K562 (cell line): ENCODE measurements around the gene NCAM2. TPM values are rescaled to one million over a fixed set of nuclear protein-coding genes. Genes with fewer than 3 reads are reported as not detected.

Source experiments
- ATAC-seq: fragments of 200-7000 bp; cut with Tn5 transposase; 3 replicates; pipeline ENCODE4 v1.9.1; 2020; ENCODE audit warnings: moderate library complexity
- BruUV-seq: library from RNA; stranded (reverse); fragments of 400-500 nt; replicated peaks from 2 replicates; lab custom pipeline; 2021; lab: Mats Ljungman, UMichigan
- CTCF ChIA-PET: fragments of 300-600 bp; formaldehyde crosslinking; extraction: SDS; loops from one replicate; lab custom pipeline; 2021; ENCODE audit warnings: low intra/inter-chr PET ratio; lab: Yijun Ruan, JAX
- POLR2A ChIA-PET: fragments of 300-600, 350-650 bp; sonication (Branson Sonifier 250); formaldehyde crosslinking; extraction: SDS; loops from one replicate; lab custom pipeline; 2021; ENCODE audit warnings: antibody characterized with exemption, inconsistent platforms; lab: Yijun Ruan, JAX
- DNase-seq, 4 experiments: peaks; one replicate each; pipeline versions ENCODE4 v3.0.0 to v3.0.0-alpha.2; 2011 to 2018; ENCODE audit warnings: low spot score in 3 of 4, mixed read lengths in 3 of 4; ENCODE audit errors: extremely low read depth in 1 of 4
- FAIRE-seq: peaks from 2 replicates; lab custom pipeline; 2011; peaks lifted over from hg19 to GRCh38; lab: Jason Lieb, UNC
- H2AFZ ChIP-seq: 2 replicates; pipeline ENCODE4 v1.6.0; 2011; ENCODE audit warnings: low read depth, low read length, control low read depth, inconsistent platforms
- H3K27ac ChIP-seq: fragments of 200-600 bp; 3 replicates; pipeline ENCODE4 v1.8.0; 2011; ENCODE audit warnings: low read depth, mild to moderate bottlenecking, control low read depth, inconsistent platforms, low read length, moderate library complexity, mixed read lengths; ENCODE audit errors: extremely low read depth
- H3K27me3 ChIP-seq, 2 experiments: fragments of 300-600 bp in 1 of 2; 2 replicates in 1 of 2; 3 replicates in 1 of 2; pipeline versions ENCODE4 v1.6.0 to v1.8.0; 2011; ENCODE audit warnings: inconsistent platforms in 2 of 2, low read length in 2 of 2, mild to moderate bottlenecking in 1 of 2, mixed read lengths in 1 of 2, moderate library complexity in 1 of 2; ENCODE audit not compliant: control insufficient read depth in 2 of 2, insufficient read depth in 2 of 2
- H3K36me3 ChIP-seq: fragments of 300-600 bp; 3 replicates; pipeline ENCODE4 v1.8.0; 2011; ENCODE audit warnings: mild to moderate bottlenecking, low read length, inconsistent platforms; ENCODE audit not compliant: control insufficient read depth, insufficient read depth
- H3K4me1 ChIP-seq, 2 experiments: fragments of 200-600 bp in 1 of 2; replicated peaks in 1 of 2; 2 replicates in 1 of 2; 3 replicates in 1 of 2; pipeline versions ENCODE4 v1.5.1 to v1.8.0; 2011; ENCODE audit warnings: inconsistent platforms in 2 of 2, low read length in 2 of 2, mild to moderate bottlenecking in 1 of 2, mixed read lengths in 1 of 2, moderate library complexity in 1 of 2; ENCODE audit not compliant: control insufficient read depth in 2 of 2, insufficient read depth in 2 of 2
- H3K4me2 ChIP-seq: 2 replicates; pipeline ENCODE4 v1.6.1; 2011; ENCODE audit warnings: low read length, control low read depth, inconsistent platforms, mixed read lengths; ENCODE audit not compliant: insufficient read depth
- H3K4me3 ChIP-seq: fragments of 200-600 bp; sonication (generic), shearing (Covaris generic); 2 replicates; pipeline ENCODE4 v1.5.1; 2016; ENCODE audit warnings: control low read depth, inconsistent platforms
- H3K79me2 ChIP-seq: fragments of 200-600 bp; 3 replicates; pipeline ENCODE4 v1.8.0; 2011; ENCODE audit warnings: low read length, inconsistent platforms; ENCODE audit not compliant: control insufficient read depth, insufficient read depth
- H3K9ac ChIP-seq, 2 experiments: 2 replicates each; pipeline versions ENCODE4 v1.6.0 to v1.6.1; 2011; ENCODE audit warnings: low read depth in 2 of 2, low read length in 2 of 2, control low read depth in 1 of 2, inconsistent platforms in 1 of 2, mild to moderate bottlenecking in 1 of 2, mixed read lengths in 1 of 2; ENCODE audit not compliant: insufficient read depth in 1 of 2
- H3K9me1 ChIP-seq: one replicate; pipeline ENCODE4 v1.6.0; 2011; ENCODE audit warnings: inconsistent platforms, mild to moderate bottlenecking, low read length, moderate library complexity; ENCODE audit not compliant: control insufficient read depth, insufficient read depth
- H3K9me3 ChIP-seq: replicated peaks from 2 replicates; pipeline ENCODE4 v1.5.1; 2011; ENCODE audit warnings: low read depth, low read length, inconsistent platforms; ENCODE audit not compliant: control insufficient read depth, insufficient read depth
- H4K20me1 ChIP-seq: replicated peaks from 2 replicates; pipeline ENCODE4 v1.6.1; 2011; ENCODE audit warnings: low read length, inconsistent platforms, mixed read lengths; ENCODE audit not compliant: control insufficient read depth, insufficient read depth
- ARID1B ChIP-seq: fragments of 450-650 bp; IDR thresholded peaks from 2 replicates; pipeline ENCODE4 v1.6.1; 2016; ENCODE audit warnings: antibody characterized with exemption, mild to moderate bottlenecking, inconsistent platforms
- CEBPZ ChIP-seq: fragments of 150-350 bp; IDR thresholded peaks from 2 replicates; pipeline ENCODE4 v1.6.1; 2014; ENCODE audit warnings: low read depth, mild to moderate bottlenecking, low read length, borderline replicate concordance
- ELF2 ChIP-seq: fragments of 250-450 bp; sonication (Bioruptor Pico); IDR thresholded peaks from 2 replicates; pipeline ENCODE4 v1.5.0; 2021; ENCODE audit warnings: mild to moderate bottlenecking
- KLF13 ChIP-seq: fragments of 450-650 bp; IDR thresholded peaks from 2 replicates; pipeline ENCODE4 v1.6.1; 2016; ENCODE audit warnings: missing genetic modification characterization, low read depth, mild to moderate bottlenecking, missing compliant biosample characterization, moderate library complexity, borderline replicate concordance
- NR2F6 ChIP-seq: fragments of 450-650 bp; formaldehyde crosslinking; IDR thresholded peaks from 2 replicates; pipeline ENCODE4 v1.4.0; 2020; ENCODE audit warnings: mild to moderate bottlenecking
- TCF7L2 ChIP-seq: fragments of 150-350 bp; IDR thresholded peaks from 2 replicates; pipeline ENCODE4 v1.6.1; 2016; ENCODE audit warnings: low read depth, mild to moderate bottlenecking, low read length, moderate library complexity
- UBTF ChIP-seq, 2 experiments: IDR thresholded peaks; 2 replicates each; pipeline ENCODE4 v1.6.1; 2012; ENCODE audit warnings: improper control_type of control experiment in 2 of 2, low read depth in 2 of 2, low read length in 2 of 2, borderline replicate concordance in 1 of 2
- WGBS: fragments of 100-300 bp; shearing (Covaris generic); methylation state at CpG from one replicate; pipeline ENCODE4 v1.1.6; 2016; ENCODE audit warnings: low coverage, mixed read lengths; ENCODE audit not compliant: insufficient coverage; ENCODE audit errors: missing lambda C conversion rate; 5-methylcytosine and 5-hydroxymethylcytosine counted together
- in situ Hi-C: fragments of 300-500 bp; cut with MboI; formaldehyde crosslinking; loops from 4 replicates; pipeline ENCODE4 v1.15.0; 2018; ENCODE audit warnings: inconsistent platforms, mixed read lengths
- intact Hi-C: fragments of 100-400 bp; cut with micrococcal nuclease; formaldehyde crosslinking; loops from 2 replicates; pipeline ENCODE4 v1.14.2; 2022
- polyA plus RNA-seq, 8 experiments: library from polyadenylated mRNA; depleted of rRNA in 4 of 8; stranded (reverse) in 5 of 8; unstranded in 3 of 8; fragments of >200 nt; fragmentation: Nextera tagmentation in 2 of 8; fragmentation: Illumina TruSeq in 1 of 8; extraction: Ambion mirVana in 2 of 8; extraction: Trizol in 1 of 8; gene quantifications; 2 replicates each; pipeline versions ENCODE4 v1.2.1 to v1.2.3, GENCODE V29; 2011 to 2014; ENCODE audit warnings: inconsistent platforms in 1 of 8, missing spikeins in 1 of 8
- total RNA-seq, 7 experiments: library from RNA; depleted of rRNA in 6 of 7; stranded (reverse); fragments of >200 nt in 6 of 7; fragmentation: Illumina TruSeq in 2 of 7; extraction: Trizol in 2 of 7; gene quantifications; 2 replicates each; pipeline versions ENCODE4 v1.2.1 to v1.2.3, GENCODE V29; 2011 to 2021; ENCODE audit warnings: low replicate concordance in 1 of 7

NCAM2 gene
- total and polyA plus RNA-seq, 9 of the 15 experiments (the other 6 are each of a cell fraction or from before 2014, with no cell fraction given): 14.0 to 58.2 (median 27.8) TPM

GRCh38 chr21:21383126-21383525 lies 384.9 kb downstream of the NCAM2 start:
- BruUV-seq: no TSS peak
- no peak for TF ChIP-seq ELF2 (CRISPR knock-in tag)
- TF ChIP-seq NR2F6 (CRISPR knock-in tag): no peak
- no peak for TF ChIP-seq TCF7L2
- TF ChIP-seq ARID1B: no peak
- TF ChIP-seq, all 486 proteins: peak for 0
- ChIA-PET POLR2A (interaction anchor here (0.5 kb wide), 1 partner anchor 54 kb away, joined by 3 read pairs; no protein-coding TSS in a partner anchor), CTCF (no interaction called here)
- H2AFZ ChIP-seq: no peak overlapping the region
- H3K27ac ChIP-seq: no peak overlapping the region
- 91% methylated on average over 3 of the region's 3 CpGs for WGBS
- ATAC-seq (no peak), FAIRE-seq (no peak), DNase-seq (no peak)
- in situ Hi-C loops (no loop called here), intact Hi-C loops (no loop called here)
- no peak overlapping the region for H3K4me2 ChIP-seq
- no peaks in the 10 kb centered on the region for H4K20me1 ChIP-seq
- no peaks in the 10 kb centered on the region for H3K79me2 ChIP-seq
- peaks cover 14% of the 10 kb centered on the region; the same call in 2 of the 3 replicates for H3K36me3 ChIP-seq
- H3K9me1 ChIP-seq: no peaks in the 10 kb centered on the region
- no peaks in the 10 kb centered on the region for H3K4me1 ChIP-seq
- no peaks in the 10 kb centered on the region for H3K9me3 ChIP-seq
- H3K9ac ChIP-seq: no peak overlapping the region
- H3K4me3 ChIP-seq: no peak overlapping the region
- H3K27me3 ChIP-seq: no peaks in the 10 kb centered on the region

GRCh38 chr21:21384977-21385376 lies 386.8 kb downstream of the NCAM2 start:
- no peak overlapping the region for H2AFZ ChIP-seq
- in situ Hi-C loops (no loop called here), intact Hi-C loops (no loop called here)
- H3K4me1 ChIP-seq: no peaks in the 10 kb centered on the region
- 92% methylated on average over 3 of the region's 3 CpGs for WGBS
- H3K27me3 ChIP-seq: no peaks in the 10 kb centered on the region
- H3K79me2 ChIP-seq: no peaks in the 10 kb centered on the region
- H3K27ac ChIP-seq: no peak overlapping the region
- no peaks in the 10 kb centered on the region for H3K9me3 ChIP-seq
- no peaks in the 10 kb centered on the region for H3K9me1 ChIP-seq
- no peak for ATAC-seq
- CTCF ChIA-PET: no interaction called here
- no peak overlapping the region for H3K4me2 ChIP-seq
- FAIRE-seq: no peak
- POLR2A ChIA-PET: no interaction called here
- BruUV-seq: no TSS peak
- no peak overlapping the region for H3K4me3 ChIP-seq
- H3K9ac ChIP-seq: no peak overlapping the region
- DNase-seq: no peak
- H4K20me1 ChIP-seq: no peaks in the 10 kb centered on the region
- peaks cover 14% of the 10 kb centered on the region; the same call in 2 of the 3 replicates for H3K36me3 ChIP-seq
- TF ChIP-seq CEBPZ (no peak), UBTF (IDR thresholded peaks at IDR 0.05; ENCODE audit: borderline replicate concordance in 1 of 2, low read depth in 2 of 2, low read length in 2 of 2) (no peak), KLF13 (tag) (no peak)
